GM13976 (cell line): ENCODE results near the gene RYK.

Experiments
- DNase-seq: peaks from one replicate; pipeline ENCODE4 v3.0.0; 2012; ENCODE audit warnings: low spot score
- CTCF ChIP-seq: IDR thresholded peaks from 2 replicates; pipeline ENCODE4 v1.5.1; 2012; ENCODE audit warnings: borderline replicate concordance, mild to moderate bottlenecking; ENCODE audit not compliant: insufficient read depth; ENCODE audit errors: extremely low read depth, missing control alignments, control extremely low read depth
- in situ Hi-C: fragments of 300-500 bp; cut with MboI; formaldehyde crosslinking; loops from one replicate; pipeline ENCODE4 v1.12.0; 2022; ENCODE audit warnings: low sequenced_read_pairs, mixed read lengths, inconsistent platforms; ENCODE audit not compliant: unreplicated experiment

The RYK gene

GRCh38 chr3:134222835-134223234, 27.8 kb downstream of the RYK start:
- in situ Hi-C loops: no loop called here
- DNase-seq: no peak

GRCh38 chr3:134216851-134217250, 33.8 kb downstream of the RYK start:
- no peak for DNase-seq
- in situ Hi-C loops: loop anchor here (10.0 kb wide), 2 partner anchors 88 to 258 kb away; no protein-coding TSS in a partner anchor
- no peak for TF ChIP-seq CTCF

More at GRCh38 chr3:134222835-134223234, 27.8 kb downstream of the RYK start:
- no peak for TF ChIP-seq CTCF

DNA sequence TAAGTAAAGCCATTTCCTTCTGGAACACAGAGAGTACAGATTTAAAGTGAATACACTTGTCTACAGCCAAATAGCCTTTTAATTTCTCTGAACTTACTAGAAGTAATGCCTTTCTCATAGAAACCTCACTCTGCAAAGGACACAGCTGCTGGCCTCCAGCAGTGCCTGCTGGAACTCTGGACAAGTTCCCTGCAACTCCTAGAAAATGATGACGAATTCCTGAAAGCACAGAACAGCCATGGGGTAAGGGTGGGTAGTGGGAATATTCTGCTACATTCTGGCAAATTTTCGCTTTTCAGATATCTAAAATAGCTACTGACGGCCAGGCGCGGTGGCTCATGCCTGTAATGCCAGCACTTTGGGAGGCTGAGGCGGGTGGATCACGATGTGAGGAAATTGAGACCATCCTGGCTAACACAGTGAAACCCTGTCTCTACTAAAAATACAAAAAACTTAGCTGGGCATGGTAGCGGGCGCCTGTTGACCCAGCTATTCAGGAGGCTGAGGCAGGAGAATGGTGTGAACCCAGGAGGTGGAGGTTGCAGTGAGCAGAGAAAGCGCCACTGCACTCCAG, 34.4 kb downstream of the RYK start:
- in situ Hi-C loops: loop anchor here (10.0 kb wide), 2 partner anchors 89 to 259 kb away; no protein-coding TSS in a partner anchor
- no peak for TF ChIP-seq CTCF
- no peak for DNase-seq

DNA sequence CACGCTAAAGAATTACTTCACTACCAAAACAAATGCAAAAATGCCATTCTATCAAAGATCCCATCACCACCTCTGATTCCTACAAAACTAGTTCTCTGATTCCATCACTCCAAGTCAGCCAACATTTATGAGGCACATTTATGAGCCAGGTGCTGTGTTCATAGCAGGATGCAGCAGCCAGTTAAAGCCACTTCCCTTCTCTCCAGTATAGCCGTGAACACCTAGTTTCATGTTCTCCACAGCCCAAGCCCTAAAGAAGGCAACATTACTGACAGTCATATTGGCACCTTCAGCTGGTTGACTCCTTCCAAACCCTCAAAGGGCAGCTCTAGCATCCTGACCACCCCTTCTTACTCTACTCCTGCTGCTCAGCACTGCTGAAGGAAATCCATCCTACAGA, 36.4 kb downstream of the RYK start:
- in situ Hi-C loops: loop anchor here (10.0 kb wide), 2 partner anchors 91 to 261 kb away; no protein-coding TSS in a partner anchor
- no peak for TF ChIP-seq CTCF
- no peak for DNase-seq

- peak; percentile 64 for DNase-seq
- in situ Hi-C loops: loop anchor here (10.0 kb wide), 2 partner anchors 92 to 262 kb away; no protein-coding TSS in a partner anchor
- TF ChIP-seq CTCF: peak; percentile 90
Observed at GRCh38 chr3:134212967-134213665, 37.5 kb downstream of the RYK start.

- TF ChIP-seq CTCF: peak; percentile 49
- DNase-seq: peak; percentile 23
- in situ Hi-C loops: loop anchor here (10.0 kb wide), 2 partner anchors 93 to 263 kb away; no protein-coding TSS in a partner anchor
Observed at GRCh38 chr3:134211797-134212196, 38.9 kb downstream of the RYK start.

DNA sequence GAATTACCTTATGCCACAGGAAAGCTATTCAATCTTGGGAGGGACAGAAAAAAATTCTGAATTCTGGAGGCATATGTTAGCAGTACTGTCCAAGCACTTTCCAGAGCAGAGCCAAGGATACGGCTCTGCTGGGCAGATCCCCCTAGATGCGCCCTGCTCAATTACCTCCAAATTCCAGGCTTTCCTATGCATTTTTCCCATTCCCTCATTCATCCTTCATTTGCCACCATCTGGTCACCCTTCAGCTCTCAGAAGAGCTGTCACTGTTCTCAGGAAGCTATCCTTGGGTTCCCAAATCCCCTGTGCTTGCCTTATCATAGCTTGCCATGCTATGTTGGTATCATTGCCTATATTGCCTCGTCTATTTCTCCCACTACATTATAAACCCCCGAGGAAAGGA, 45.2 kb downstream of the RYK start:
- no peak for DNase-seq
- in situ Hi-C loops: no loop called here
- no peak for TF ChIP-seq CTCF
